ENCODE measurements around the gene NUP205. TPM values are rescaled to one million over a fixed set of nuclear protein-coding genes. Genes with fewer than 3 reads are reported as not detected.

Gene NUP205
- total RNA-seq, 4 donors from 2014 or later, result 19.4 to 51.2 (median 23.3) TPM

- Histone ChIP-seq H3K4me3 (no peak overlapping the region), H3K9me3 (no peaks in the 10 kb centered on the region), H3K27ac (no peak overlapping the region), H3K27me3 (no peaks in the 10 kb centered on the region), H3K4me1 (no peaks in the 10 kb centered on the region), H3K36me3 (peaks cover 0 to 77% (median 0%) of the 10 kb centered on the region in 3 donors)
- no peak for DNase-seq
- TF ChIP-seq POLR2A (IDR thresholded peaks at IDR 0.05) (no peak), CTCF (IDR thresholded peaks at IDR 0.05) (no peak)
Observed at GRCh38 chr7:135597926-135598305, 40.2 kb downstream of the NUP205 start.

DNA sequence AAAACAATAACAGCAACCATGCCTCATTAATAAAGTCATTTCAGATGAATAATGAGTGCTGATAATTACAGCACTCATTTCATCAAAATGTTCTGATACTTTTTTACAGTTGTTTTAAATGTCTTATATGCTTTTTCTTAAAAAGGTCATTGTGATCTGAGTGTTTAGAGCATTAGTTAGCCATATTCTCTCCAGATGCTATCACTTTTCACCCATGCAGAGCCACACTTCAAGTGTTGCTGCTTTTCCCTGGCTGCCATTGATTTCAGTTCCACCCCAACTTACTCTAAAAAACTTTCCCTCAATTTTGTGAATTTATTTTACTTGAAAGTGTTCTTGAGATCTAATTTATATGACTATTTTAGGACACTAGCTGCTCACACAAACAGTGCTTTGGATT is 41.8 kb downstream of the NUP205 start:
- Histone ChIP-seq H3K4me1 (no peaks in the 10 kb centered on the region), H3K4me3 (no peak overlapping the region), H3K27me3 (no peaks in the 10 kb centered on the region), H3K27ac (no peak overlapping the region), H3K9me3 (no peaks in the 10 kb centered on the region), H3K36me3 (peaks cover 0 to 71% (median 0%) of the 10 kb centered on the region in 3 donors)
- no peak for DNase-seq
- no peak for TF ChIP-seq POLR2A (IDR thresholded peaks at IDR 0.05)
- TF ChIP-seq CTCF (IDR thresholded peaks at IDR 0.05), result no peak

- no peak for DNase-seq
- Histone ChIP-seq H3K9me3 (no peaks in the 10 kb centered on the region), H3K27me3 (no peaks in the 10 kb centered on the region), H3K4me3 (no peak overlapping the region), H3K4me1 (no peaks in the 10 kb centered on the region), H3K36me3 (peaks cover 0 to 70% (median 0%) of the 10 kb centered on the region in 3 donors), H3K27ac (no peak overlapping the region)
- TF ChIP-seq CTCF (IDR thresholded peaks at IDR 0.05) (no peak), POLR2A (IDR thresholded peaks at IDR 0.05) (no peak)
Observed at GRCh38 chr7:135600226-135600625, 42.5 kb downstream of the NUP205 start.

DNA sequence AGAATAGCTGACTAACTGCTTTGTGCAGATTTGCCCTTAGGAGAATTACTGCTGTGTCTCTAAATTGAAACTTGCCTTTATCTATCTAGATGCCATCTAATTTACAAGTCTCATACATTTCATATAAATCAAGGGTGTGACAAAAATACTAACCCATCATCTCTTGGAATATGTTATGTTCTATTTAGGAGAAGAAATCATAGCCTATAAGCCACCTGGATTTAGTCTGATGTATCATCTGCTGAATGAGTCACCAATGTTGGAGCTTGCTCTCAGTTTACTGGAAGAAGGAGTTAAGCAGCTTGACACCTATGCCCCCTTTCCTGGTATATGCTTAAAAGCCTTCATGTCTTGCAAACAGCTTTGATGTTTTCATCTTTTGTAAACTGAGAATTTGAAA is 43.5 kb downstream of the NUP205 start:
- H3K27me3 ChIP-seq, result no peaks in the 10 kb centered on the region
- no peak for DNase-seq
- no peaks in the 10 kb centered on the region for H3K4me1 ChIP-seq
- no peak overlapping the region for H3K4me3 ChIP-seq
- H3K27ac ChIP-seq, result no peak overlapping the region
- H3K36me3 ChIP-seq, result peaks cover 0 to 71% (median 0%) of the 10 kb centered on the region in 3 donors
- H3K9me3 ChIP-seq, result no peaks in the 10 kb centered on the region
- TF ChIP-seq CTCF (IDR thresholded peaks at IDR 0.05), result no peak
- no peak for TF ChIP-seq POLR2A (IDR thresholded peaks at IDR 0.05)

GRCh38 chr7:135602304-135602703 is 44.6 kb downstream of the NUP205 start:
- H3K9me3 ChIP-seq, result no peaks in the 10 kb centered on the region
- H3K4me1 ChIP-seq, result no peaks in the 10 kb centered on the region
- TF ChIP-seq CTCF (IDR thresholded peaks at IDR 0.05) (no peak), POLR2A (IDR thresholded peaks at IDR 0.05) (no peak)
- H3K4me3 ChIP-seq, result no peak overlapping the region
- DNase-seq, result no peak
- H3K27me3 ChIP-seq, result no peaks in the 10 kb centered on the region
- no peak overlapping the region for H3K27ac ChIP-seq
- peaks cover 0 to 71% (median 0%) of the 10 kb centered on the region in 3 donors for H3K36me3 ChIP-seq

GRCh38 chr7:135616136-135616535 is 58.4 kb downstream of the NUP205 start:
- H3K9me3 ChIP-seq, result no peaks in the 10 kb centered on the region
- no peaks in the 10 kb centered on the region for H3K27me3 ChIP-seq
- TF ChIP-seq CTCF (IDR thresholded peaks at IDR 0.05), result no peak
- H3K27ac ChIP-seq, result no peak overlapping the region
- peaks cover 0 to 59% (median 0%) of the 10 kb centered on the region in 3 donors for H3K36me3 ChIP-seq
- H3K4me1 ChIP-seq, result no peaks in the 10 kb centered on the region
- no peak overlapping the region for H3K4me3 ChIP-seq
- no peak for DNase-seq

Measured in Peyer's patch (tissue), 4 donors.